GF-D8 (cell line): Measurements from ENCODE around the gene F2RL3.
"Not testable (repeated sequence)": the region's sequence is repeated elsewhere in the genome, so short reads cannot be mapped to it uniquely, and the experiment has no call there.

Experiments used
- DNase-seq: peaks from one replicate; lab custom pipeline; 2025; lab: John Stamatoyannopoulos, UW

Gene F2RL3

GRCh38 chr19:16922592-16922934, 33.8 kb downstream of the F2RL3 start:
- DNase-seq: no peak

GRCh38 chr19:16922949-16923348, 34.1 kb downstream of the F2RL3 start:
- no peak for DNase-seq

- no peak for DNase-seq
Measured at GRCh38 chr19:16927883-16928282, 39.1 kb downstream of the F2RL3 start.

GRCh38 chr19:16928351-16928750, 39.6 kb downstream of the F2RL3 start:
- DNase-seq: no peak

- DNase-seq: no peak
Measured at GRCh38 chr19:16928916-16929315, 40.1 kb downstream of the F2RL3 start.

GRCh38 chr19:16930753-16931152, 42.0 kb downstream of the F2RL3 start:
- DNase-seq: no peak

- DNase-seq: no peak
Measured at GRCh38 chr19:16931306-16931705, 42.5 kb downstream of the F2RL3 start.

GRCh38 chr19:16934489-16934888, 45.7 kb downstream of the F2RL3 start:
- no peak for DNase-seq

- DNase-seq: no peak
Measured at GRCh38 chr19:16936901-16937300, 48.1 kb downstream of the F2RL3 start.

GRCh38 chr19:16937796-16938195, 49.0 kb downstream of the F2RL3 start:
- not testable (repeated sequence) for DNase-seq

- DNase-seq: no peak
Measured at GRCh38 chr19:16938211-16938610, 49.4 kb downstream of the F2RL3 start.

- not testable (repeated sequence) for DNase-seq
Measured at GRCh38 chr19:16940063-16940462, 51.3 kb downstream of the F2RL3 start.

- no peak for DNase-seq
Measured at GRCh38 chr19:16940626-16941025, 51.8 kb downstream of the F2RL3 start.
